HG03520 (cell line): ENCODE data around the gene GNB2.
"Not testable (repeated sequence)": the region's sequence is repeated elsewhere in the genome, so short reads cannot be mapped to it uniquely, and the experiment has no call there.

ENCODE experiments used
- ATAC-seq: cut with Tn5 transposase; IDR thresholded peaks from one replicate; pipeline ENCODE4 v1.9.1; 2021; ENCODE audit warnings: mild to moderate bottlenecking, moderate library complexity; ENCODE audit not compliant: unreplicated experiment

The GNB2 gene

DNA sequence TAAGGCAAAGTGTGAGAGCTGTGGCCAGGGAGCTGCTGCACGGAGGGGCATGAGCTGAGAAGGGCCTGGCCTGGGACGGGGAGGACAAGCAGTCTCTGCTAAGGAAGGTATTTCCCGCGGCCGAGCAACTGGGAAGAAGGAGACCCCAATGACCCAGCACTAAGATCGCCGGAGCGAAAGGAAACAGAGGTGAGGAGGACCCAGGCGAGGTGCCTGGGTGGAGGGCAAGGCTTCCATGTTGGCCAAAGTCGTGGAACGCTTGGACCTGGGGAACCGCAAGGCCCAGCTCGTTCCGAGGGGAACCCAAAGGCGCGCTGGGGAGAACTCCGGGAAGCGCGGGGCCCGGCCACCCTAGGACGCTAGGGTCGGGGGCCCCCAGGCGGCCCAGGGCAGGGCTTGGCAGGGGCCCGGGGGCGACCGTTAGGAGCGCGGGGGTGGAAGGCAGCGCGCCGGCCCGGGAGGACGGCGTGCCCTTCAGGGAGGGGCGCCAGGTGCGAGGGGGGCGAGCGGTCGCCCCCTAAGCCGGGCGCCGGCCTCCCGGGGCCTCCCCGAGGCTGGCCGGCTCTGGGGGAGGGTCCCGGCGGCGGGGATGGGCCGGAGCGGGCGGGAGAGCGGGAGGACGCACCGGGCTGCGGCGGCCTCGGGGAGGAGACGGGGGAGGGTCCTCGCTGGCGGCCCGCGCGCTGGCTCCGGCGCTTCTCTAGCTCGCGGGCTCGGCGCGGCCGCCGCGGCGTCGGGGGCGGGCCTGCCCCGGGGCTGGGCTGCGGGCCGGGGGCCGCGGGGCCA lies 20.0 kb downstream of the GNB2 start:
- peak; percentile 34 for ATAC-seq

DNA sequence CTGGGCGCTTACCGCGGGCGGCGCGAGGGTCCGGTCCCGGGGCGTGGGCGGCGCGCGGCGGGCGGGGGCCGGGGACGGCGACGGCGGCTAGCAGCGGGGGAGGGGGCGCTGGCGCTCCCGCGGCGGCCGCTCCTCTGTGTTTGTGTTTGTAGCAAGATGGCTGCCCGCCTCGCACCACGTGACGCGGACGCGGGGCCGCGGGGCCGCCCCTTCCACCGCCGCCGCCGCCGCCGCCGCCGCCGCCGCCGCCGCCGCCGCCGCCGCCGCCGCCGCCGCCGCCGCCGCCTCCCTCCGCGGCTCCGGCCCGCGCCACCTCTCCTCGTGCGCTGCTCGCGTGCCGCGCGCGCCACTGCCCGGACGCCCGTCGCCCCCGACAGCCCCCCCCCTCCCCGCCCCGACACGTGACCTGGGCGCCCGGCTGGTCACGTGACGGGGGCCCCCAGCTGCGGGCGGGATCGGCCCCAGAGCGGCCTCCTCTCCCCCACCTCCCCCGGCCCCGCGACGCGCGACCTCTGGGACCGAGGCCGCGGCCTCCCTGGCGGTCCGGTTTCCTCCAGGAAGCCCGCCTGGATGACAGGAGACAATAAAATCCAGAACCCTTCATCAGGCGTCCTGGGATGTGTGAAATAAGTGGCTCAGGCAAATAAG lies 20.7 kb downstream of the GNB2 start, which contains the start of gene GIGYF1:
TSS of gene GIGYF1 (minus strand) at position 153 of the 648 bp plus-strand sequence. CDS start 6,012 bp downstream, outside the sequence.
- peak; percentile 39 for ATAC-seq

DNA sequence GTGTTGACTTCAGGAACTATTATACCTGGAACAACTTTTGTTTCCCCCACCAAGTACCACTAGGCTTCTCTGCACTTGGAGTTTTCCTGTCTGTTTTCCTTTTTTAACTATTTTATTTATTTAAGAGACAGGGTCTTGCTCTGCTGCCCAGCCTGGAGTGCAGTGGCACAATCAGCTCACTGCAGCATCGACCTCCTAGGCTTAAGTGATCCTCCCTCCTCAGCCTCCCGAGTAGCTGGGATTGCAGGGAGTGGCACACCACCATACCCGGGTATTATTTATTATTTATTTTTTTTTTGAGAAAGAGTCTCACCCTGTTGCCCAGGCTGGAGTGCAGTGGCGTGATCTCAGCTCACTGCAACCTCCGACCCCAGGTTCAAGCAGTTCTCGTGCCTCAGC lies 22.6 kb downstream of the GNB2 start:
- ATAC-seq: no peak

DNA sequence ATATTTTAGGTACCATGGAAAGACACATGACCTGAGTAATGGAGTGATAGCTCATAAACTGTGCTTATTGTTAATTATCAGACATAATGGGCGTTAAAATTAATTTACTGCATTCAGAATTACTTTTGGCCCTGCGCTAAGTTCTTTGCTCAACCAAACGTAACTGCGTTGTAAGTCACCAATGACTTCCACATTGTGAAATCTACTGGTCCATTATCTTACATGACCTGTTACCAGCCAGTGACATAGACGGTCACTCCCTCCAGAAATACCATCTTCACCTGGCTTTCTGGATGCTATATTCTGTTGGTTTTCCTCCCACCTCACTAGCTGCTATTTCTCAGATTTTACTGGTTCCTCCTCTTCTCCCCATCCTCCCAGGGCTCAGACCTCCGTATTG lies 25.5 kb downstream of the GNB2 start:
- no peak for ATAC-seq

DNA sequence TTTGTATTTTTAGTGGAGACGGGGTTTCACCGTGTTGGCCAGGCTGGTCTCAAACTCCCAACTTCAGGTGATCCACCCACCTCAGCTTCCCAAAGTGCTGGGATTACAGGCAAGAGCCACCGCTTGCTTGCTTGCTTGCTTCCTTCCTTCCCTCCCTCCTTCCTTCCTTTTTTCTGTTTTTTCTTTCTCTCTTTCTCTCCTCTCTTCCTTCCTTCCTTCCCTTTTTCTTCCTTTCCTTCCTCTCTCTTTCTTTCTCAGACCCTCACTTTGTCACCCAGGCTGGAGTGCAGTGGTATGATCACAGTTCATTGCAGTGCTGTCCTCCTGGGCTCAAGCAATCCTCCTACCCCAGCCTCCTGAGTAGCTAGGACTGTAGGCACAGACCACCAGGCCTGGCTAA lies 27.5 kb downstream of the GNB2 start:
- not testable (repeated sequence) for ATAC-seq

DNA sequence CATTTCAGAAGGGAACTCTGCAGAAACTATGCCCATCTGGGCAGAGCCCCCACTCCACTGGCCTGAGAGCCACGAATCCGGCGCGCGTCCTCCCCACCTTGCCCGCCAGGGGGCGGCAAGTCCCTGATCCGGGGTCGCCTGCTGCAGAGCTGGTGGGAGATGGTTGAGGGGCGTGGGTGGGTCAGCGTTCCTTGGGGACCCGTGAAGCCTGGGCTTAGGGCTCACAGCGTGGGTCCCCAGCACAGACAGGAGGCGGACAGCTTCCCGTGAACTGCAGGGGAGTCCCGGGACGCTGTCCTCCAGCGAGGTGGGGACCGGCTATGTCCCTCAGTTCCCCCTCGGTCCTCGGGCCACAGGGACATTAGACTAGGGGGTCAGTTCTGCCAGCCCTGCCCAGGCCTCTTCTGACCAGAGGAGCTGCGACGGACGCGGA lies 31.8 kb downstream of the GNB2 start:
- ATAC-seq: peak; percentile 45

DNA sequence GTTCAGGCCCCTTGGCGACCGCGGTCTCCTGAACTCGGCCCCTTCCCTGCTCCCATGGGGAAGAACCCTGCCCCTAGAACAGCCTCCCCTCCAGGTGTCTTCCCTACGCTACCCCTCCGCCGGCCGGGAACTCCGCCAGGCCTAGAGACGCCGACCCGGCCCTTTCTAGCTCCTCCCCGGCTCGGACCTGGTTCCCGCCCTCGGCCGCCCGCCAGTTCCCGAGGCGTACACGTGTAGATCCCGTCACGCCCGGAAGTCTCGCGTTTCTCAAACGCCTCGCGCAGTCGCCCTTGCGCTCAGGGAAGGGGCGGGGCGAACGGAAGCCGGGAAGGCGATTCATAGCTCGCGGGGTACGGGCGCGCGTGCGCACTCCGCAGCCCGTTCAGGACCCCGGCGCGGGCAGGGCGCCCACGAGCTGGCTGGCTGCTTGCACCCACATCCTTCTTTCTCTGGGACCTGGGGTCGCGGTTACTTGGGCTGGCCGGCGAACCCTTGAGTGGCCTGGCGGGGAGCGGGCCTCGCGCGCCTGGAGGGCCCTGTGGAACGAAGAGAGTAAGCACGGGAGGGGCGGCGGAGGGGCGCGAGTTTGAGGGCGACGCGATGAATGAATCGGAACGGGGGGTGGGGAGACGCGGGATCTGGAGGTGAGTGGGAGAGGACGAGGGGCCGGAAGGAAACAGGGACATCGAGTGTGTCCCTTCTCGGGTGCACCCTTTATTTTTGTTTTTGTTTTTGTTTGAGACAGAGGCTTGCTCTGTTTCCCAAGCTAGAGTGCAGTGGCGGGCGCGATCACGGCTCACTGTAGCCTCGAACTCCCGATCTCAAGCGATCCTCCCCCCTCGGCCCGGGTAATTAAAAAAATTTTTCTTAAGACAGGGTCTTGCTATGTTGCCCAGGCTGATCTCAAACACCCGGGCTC lies 32.5 kb downstream of the GNB2 start, which contains the start of gene POP7:
TSS of gene POP7 (plus strand) at position 369 of the 919 bp plus-strand sequence. CDS start 710 bp downstream, outside the sequence.
- ATAC-seq: peak; percentile 87

DNA sequence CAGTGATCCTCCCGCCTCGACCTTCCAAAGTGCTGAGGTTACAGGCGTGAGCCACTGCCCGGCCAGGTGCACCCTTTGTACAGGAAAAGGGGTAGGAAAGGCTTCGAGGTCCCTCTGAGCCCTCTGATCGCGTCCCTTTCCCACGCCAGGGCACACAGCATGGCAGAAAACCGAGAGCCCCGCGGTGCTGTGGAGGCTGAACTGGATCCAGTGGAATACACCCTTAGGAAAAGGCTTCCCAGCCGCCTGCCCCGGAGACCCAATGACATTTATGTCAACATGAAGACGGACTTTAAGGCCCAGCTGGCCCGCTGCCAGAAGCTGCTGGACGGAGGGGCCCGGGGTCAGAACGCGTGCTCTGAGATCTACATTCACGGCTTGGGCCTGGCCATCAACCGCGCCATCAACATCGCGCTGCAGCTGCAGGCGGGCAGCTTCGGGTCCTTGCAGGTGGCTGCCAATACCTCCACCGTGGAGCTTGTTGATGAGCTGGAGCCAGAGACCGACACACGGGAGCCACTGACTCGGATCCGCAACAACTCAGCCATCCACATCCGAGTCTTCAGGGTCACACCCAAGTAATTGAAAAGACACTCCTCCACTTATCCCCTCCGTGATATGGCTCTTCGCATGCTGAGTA lies 33.3 kb downstream of the GNB2 start:
- ATAC-seq: no peak

DNA sequence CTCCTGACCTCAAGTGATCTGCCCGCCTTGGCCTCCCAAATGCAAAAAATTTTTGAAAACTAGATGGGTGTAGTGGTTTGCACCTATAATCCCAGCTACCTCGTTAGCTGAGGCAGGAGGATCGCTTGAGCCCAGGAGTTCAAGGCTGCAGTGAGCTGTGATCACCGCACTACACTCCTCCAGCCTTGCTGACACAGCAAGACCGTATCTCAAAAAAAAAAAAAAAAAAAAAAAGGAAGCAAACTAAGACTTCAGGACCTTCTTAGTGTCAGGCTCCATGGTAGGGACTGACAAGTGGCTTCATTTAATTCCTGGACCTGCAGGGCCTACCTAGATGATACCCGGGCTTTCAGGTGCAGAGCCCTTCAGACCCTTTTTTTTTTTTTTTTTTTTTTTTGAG lies 34.9 kb downstream of the GNB2 start:
- no peak for ATAC-seq

DNA sequence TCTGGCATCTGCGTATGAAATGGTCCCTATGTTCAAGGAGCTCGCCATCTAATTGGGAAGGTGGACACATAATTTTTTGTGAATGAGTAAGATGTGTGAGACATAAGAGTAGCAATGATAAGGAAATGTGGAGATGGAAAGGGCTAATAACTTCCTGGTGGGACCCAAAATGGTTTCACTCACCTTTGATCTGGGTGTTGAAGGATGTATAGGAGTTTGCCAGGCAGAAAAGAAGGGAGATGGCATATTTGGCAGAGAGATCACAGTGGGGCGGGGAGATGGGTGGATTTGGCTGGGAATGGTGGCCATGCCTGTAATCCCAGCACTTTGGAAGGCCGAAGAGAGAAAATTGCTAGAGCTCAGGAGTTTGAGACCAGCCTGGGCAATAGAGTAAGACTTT lies 36.9 kb downstream of the GNB2 start:
- ATAC-seq: no peak

DNA sequence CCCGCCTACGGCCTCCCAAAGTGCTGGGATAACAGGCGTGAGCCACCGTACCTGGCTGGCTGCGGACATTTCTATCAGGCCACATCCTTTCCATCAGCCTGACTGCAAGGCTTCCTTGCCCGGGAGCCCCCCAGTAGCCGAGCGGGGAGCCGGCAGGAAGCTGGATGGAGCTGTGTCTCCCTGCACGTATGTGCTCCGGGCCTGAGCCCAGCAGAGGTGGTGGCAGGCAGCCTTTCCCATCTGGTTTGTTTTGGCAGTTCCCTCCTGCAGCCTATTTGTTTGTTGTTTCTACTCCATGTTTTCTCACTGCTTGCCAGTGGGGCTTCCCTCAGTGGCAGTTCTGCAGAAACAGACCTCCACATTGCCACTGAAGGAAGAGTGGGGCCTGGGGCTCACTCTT lies 37.8 kb downstream of the GNB2 start:
- no peak for ATAC-seq

DNA sequence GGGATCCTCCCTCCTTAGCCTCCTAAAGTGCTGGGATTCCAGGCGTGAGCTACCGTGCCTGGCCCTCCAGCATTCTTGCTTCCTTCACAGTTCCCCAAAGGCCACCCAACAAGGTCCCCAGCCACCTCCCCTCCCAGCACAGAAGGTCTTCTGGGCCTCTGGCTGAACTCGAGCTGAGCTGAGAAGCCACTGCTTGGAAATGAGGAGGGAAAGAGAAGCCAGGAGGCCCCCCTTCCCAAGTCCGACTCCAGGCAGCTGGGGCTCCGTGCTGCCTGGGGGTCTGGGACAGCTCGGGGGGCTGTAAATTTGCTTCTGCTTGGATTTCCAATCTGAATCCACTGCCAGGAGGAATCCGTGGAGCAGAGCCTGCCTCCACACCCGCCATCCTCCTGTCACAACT lies 41.2 kb downstream of the GNB2 start:
- no peak for ATAC-seq

DNA sequence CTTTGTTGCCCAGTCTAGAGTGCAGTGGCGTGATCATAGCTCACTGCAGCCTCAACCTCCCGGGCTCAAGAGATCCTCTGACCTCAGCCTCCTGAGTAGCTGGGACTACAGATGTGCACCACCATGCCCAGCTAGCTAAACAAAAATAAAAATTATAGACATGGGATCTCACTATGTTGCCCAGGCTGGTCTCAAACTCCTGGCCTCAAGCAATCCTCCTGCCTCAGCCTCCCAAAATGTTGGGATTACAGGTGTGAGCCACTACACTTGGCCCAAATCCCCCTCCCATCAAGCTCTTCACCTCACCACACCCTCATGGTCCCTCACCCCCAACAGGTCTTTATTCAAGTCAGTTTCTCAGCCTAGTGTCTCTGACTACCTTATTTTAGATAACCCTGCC lies 43.5 kb downstream of the GNB2 start:
- not testable (repeated sequence) for ATAC-seq

DNA sequence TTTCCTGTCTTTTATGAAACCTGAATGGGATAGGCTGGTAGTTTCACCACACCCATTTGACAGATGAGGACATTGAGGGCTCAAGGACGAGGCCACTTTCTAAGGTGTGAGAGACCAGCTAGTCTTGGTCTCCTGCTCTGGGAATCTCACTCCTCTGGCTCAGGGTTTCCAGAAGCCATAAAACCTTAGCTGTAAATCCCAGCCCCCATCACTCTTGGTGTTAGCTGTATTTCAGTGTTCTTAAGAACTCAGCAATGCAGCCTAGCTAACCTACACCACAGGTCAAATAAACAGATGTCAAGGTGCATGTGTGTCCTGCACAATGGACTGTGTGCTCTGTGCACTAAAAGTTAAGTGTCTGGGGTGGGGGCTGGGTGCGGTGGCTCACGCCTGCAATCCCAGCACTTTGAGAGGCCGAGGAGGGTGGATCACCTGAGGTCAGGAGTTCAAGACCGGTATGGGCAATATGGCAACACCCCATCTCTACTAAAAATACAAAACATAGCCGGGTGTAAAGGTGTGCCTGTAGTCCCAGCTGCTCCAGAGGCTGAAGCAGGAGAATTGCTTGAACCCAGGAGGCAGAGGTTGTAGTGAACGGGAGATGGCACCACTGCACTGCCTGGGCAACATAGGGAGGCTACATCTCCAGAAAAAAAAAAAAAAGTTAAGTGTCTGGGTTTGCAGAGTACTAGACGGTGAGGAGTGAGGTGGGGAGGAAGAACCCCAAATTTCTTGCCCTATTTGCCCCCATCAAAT lies 46.2 kb downstream of the GNB2 start:
- ATAC-seq: no peak

DNA sequence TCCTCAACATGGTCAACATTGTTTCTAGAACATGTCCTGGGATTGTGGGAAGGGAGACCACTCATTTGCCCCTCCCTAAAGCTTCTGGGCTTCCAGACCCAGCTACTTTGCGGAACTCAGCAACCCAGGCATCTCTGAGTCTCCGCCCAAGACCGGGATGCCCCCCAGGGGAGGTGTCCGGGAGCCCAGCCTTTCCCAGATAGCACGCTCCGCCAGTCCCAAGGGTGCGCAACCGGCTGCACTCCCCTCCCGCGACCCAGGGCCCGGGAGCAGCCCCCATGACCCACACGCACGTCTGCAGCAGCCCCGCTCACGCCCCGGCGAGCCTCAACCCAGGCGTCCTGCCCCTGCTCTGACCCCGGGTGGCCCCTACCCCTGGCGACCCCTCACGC lies 46.7 kb downstream of the GNB2 start, which contains the start of gene EPO:
TSS of gene EPO (plus strand) at position 190 of the 392 bp plus-strand sequence. CDS start 513 bp downstream, outside the sequence.
- ATAC-seq: no peak

DNA sequence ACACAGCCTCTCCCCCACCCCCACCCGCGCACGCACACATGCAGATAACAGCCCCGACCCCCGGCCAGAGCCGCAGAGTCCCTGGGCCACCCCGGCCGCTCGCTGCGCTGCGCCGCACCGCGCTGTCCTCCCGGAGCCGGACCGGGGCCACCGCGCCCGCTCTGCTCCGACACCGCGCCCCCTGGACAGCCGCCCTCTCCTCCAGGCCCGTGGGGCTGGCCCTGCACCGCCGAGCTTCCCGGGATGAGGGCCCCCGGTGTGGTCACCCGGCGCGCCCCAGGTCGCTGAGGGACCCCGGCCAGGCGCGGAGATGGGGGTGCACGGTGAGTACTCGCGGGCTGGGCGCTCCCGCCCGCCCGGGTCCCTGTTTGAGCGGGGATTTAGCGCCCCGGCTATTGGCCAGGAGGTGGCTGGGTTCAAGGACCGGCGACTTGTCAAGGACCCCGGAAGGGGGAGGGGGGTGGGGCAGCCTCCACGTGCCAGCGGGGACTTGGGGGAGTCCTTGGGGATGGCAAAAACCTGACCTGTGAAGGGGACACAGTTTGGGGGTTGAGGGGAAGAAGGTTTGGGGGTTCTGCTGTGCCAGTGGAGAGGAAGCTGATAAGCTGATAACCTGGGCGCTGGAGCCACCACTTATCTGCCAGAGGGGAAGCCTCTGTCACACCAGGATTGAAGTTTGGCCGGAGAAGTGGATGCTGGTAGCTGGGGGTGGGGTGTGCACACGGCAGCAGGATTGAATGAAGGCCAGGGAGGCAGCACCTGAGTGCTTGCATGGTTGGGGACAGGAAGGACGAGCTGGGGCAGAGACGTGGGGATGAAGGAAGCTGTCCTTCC lies 47.3 kb downstream of the GNB2 start:
- no peak for ATAC-seq

DNA sequence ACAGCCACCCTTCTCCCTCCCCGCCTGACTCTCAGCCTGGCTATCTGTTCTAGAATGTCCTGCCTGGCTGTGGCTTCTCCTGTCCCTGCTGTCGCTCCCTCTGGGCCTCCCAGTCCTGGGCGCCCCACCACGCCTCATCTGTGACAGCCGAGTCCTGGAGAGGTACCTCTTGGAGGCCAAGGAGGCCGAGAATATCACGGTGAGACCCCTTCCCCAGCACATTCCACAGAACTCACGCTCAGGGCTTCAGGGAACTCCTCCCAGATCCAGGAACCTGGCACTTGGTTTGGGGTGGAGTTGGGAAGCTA lies 47.9 kb downstream of the GNB2 start:
- ATAC-seq: no peak

DNA sequence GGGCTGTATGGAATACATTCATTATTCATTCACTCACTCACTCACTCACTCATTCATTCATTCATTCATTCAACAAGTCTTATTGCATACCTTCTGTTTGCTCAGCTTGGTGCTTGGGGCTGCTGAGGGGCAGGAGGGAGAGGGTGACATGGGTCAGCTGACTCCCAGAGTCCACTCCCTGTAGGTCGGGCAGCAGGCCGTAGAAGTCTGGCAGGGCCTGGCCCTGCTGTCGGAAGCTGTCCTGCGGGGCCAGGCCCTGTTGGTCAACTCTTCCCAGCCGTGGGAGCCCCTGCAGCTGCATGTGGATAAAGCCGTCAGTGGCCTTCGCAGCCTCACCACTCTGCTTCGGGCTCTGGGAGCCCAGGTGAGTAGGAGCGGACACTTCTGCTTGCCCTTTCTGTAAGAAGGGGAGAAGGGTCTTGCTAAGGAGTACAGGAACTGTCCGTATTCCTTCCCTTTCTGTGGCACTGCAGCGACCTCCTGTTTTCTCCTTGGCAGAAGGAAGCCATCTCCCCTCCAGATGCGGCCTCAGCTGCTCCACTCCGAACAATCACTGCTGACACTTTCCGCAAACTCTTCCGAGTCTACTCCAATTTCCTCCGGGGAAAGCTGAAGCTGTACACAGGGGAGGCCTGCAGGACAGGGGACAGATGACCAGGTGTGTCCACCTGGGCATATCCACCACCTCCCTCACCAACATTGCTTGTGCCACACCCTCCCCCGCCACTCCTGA lies 49.1 kb downstream of the GNB2 start:
- ATAC-seq: no peak
